GM12878 (cell line): Measurements from ENCODE around the gene PELI2. TPM values are rescaled to one million over a fixed set of nuclear protein-coding genes. Genes with fewer than 3 reads are reported as not detected.

Experiments used
- ATAC-seq: fragments of 200-7000 bp; cut with Tn5 transposase; 3 replicates; pipeline ENCODE4 v1.9.1; 2020; ENCODE audit warnings: mild to moderate bottlenecking, moderate library complexity
- BruUV-seq: library from RNA; stranded (reverse); fragments of 400-500 nt; replicated peaks from 2 replicates; lab custom pipeline; 2021; lab: Mats Ljungman, UMichigan
- CTCF ChIA-PET: fragments of 300-600 bp; sonication (Branson Sonifier 250); formaldehyde crosslinking; extraction: SDS; loops from one replicate; lab custom pipeline; 2021; ENCODE audit warnings: inconsistent platforms; lab: Yijun Ruan, JAX
- POLR2A ChIA-PET: fragments of 350-600 bp; formaldehyde crosslinking; extraction: SDS; loops from one replicate; lab custom pipeline; 2021; ENCODE audit warnings: inconsistent platforms; lab: Charles Lee
- RAD21 ChIA-PET: fragments of 300-600 bp; sonication (Branson Sonifier 250); formaldehyde crosslinking; loops from one replicate; lab custom pipeline; 2023; ENCODE audit warnings: antibody characterized with exemption; ENCODE audit not compliant: unreplicated experiment; lab: Charles Lee
- SMC1A ChIA-PET: fragments of 300-600 bp; sonication (Branson Sonifier 250); formaldehyde crosslinking; loops from one replicate; lab custom pipeline; 2023; ENCODE audit not compliant: unreplicated experiment, uncharacterized antibody; lab: Charles Lee
- DNase-seq: peaks from one replicate; pipeline ENCODE4 v3.0.0-alpha.2; 2011; ENCODE audit warnings: low read depth, low spot score
- FAIRE-seq: peaks from 3 replicates; lab custom pipeline; 2011; peaks lifted over from hg19 to GRCh38; lab: Jason Lieb, UNC
- H2AFZ ChIP-seq: 2 replicates; pipeline ENCODE4 v1.6.0; 2011; ENCODE audit warnings: low read depth, low read length, control low read depth; ENCODE audit not compliant: control insufficient read depth
- H3K27ac ChIP-seq: 2 replicates; pipeline ENCODE4 v1.5.1; 2011; ENCODE audit warnings: control low read depth; ENCODE audit not compliant: control insufficient read depth, insufficient read depth
- H3K27me3 ChIP-seq, 2 experiments: replicated peaks in 1 of 2; 2 replicates each; pipeline versions ENCODE4 v1.6.0 to v1.6.1; 2011; ENCODE audit warnings: low read length in 1 of 2; ENCODE audit not compliant: control insufficient read depth in 2 of 2, insufficient read depth in 2 of 2
- H3K36me3 ChIP-seq, 2 experiments: 2 replicates each; pipeline ENCODE4 v1.5.1; 2011; ENCODE audit warnings: low read length in 1 of 2; ENCODE audit not compliant: control insufficient read depth in 2 of 2, insufficient read depth in 2 of 2
- H3K4me1 ChIP-seq: 2 replicates; pipeline ENCODE4 v1.6.1; 2011; ENCODE audit warnings: mild to moderate bottlenecking, low read length, moderate library complexity, mixed read lengths; ENCODE audit not compliant: control insufficient read depth, insufficient read depth
- H3K4me2 ChIP-seq: 2 replicates; pipeline ENCODE4 v1.6.0; 2011; ENCODE audit warnings: control low read depth; ENCODE audit not compliant: control insufficient read depth, insufficient read depth
- H3K4me3 ChIP-seq: fragments of 200-600 bp; sonication (generic); 2 replicates; pipeline ENCODE4 v1.5.1; 2016
- H3K79me2 ChIP-seq: 2 replicates; pipeline ENCODE4 v1.6.0; 2011; ENCODE audit warnings: low read length; ENCODE audit not compliant: control insufficient read depth, insufficient read depth
- H3K9ac ChIP-seq: 2 replicates; pipeline ENCODE4 v1.8.0; 2011; ENCODE audit warnings: low read length, control low read depth, mixed read lengths; ENCODE audit not compliant: control insufficient read depth, insufficient read depth
- H3K9me3 ChIP-seq: replicated peaks from 3 replicates; pipeline ENCODE4 v1.5.1; 2011; ENCODE audit warnings: mild to moderate bottlenecking, low read length; ENCODE audit not compliant: control insufficient read depth, insufficient read depth
- H4K20me1 ChIP-seq: 2 replicates; pipeline ENCODE4 v1.6.0; 2011; ENCODE audit not compliant: control insufficient read depth, insufficient read depth
- CHD4 ChIP-seq: fragments of 200-600 bp; sonication (generic); IDR thresholded peaks from 2 replicates; pipeline ENCODE4 v1.6.1; 2016; ENCODE audit warnings: mild to moderate bottlenecking
- DPF2 ChIP-seq: fragments of 450-650 bp; IDR thresholded peaks from 2 replicates; pipeline ENCODE4 v1.6.1; 2017; ENCODE audit warnings: mild to moderate bottlenecking
- EGR1 ChIP-seq, 2 experiments: IDR thresholded peaks; 1 replicate in 1 of 2; 2 replicates in 1 of 2; pipeline ENCODE4 v1.6.1; 2011 to 2012; ENCODE audit warnings: low read depth in 2 of 2, low read length in 2 of 2, borderline replicate concordance in 1 of 2, mild to moderate bottlenecking in 1 of 2, moderate library complexity in 1 of 2
- FOS ChIP-seq: IDR thresholded peaks from 3 replicates; pipeline ENCODE4 v1.6.1; 2011; ENCODE audit warnings: borderline replicate concordance; ENCODE audit not compliant: insufficient read length; ENCODE audit errors: extremely low read depth
- HDAC6 ChIP-seq: fragments of 200-600 bp; sonication (generic); IDR thresholded peaks from one replicate; pipeline ENCODE4 v1.8.0; 2017; ENCODE audit warnings: antibody characterized with exemption; ENCODE audit not compliant: unreplicated experiment
- HSF1 ChIP-seq: fragments of 150-350 bp; IDR thresholded peaks from 2 replicates; pipeline ENCODE4 v1.6.1; 2014; ENCODE audit warnings: mild to moderate bottlenecking, low read depth, low read length
- NBN ChIP-seq: fragments of 450-650 bp; IDR thresholded peaks from 2 replicates; pipeline ENCODE4 v1.6.1; 2016
- NFIC ChIP-seq: IDR thresholded peaks from 2 replicates; pipeline ENCODE4 v1.6.1; 2012; ENCODE audit warnings: low read depth, mild to moderate bottlenecking, inconsistent platforms, low read length, moderate library complexity
- POLR2A ChIP-seq: IDR thresholded peaks from 2 replicates; pipeline ENCODE4 v1.6.1; 2011; ENCODE audit warnings: low read depth, mild to moderate bottlenecking, low read length
- RBBP5 ChIP-seq: fragments of 200-600 bp; sonication (generic); conservative IDR thresholded peaks from 2 replicates; pipeline ENCODE4 v1.6.1; 2016
- RUNX3 ChIP-seq: IDR thresholded peaks from 2 replicates; pipeline ENCODE4 v1.6.1; 2012; ENCODE audit warnings: low read length, inconsistent platforms
- SUZ12 ChIP-seq: fragments of 200-600 bp; sonication (generic); IDR thresholded peaks from one replicate; pipeline ENCODE4 v1.6.1; 2018; ENCODE audit warnings: antibody characterized with exemption, mild to moderate bottlenecking; ENCODE audit not compliant: unreplicated experiment
- WGBS: methylation state at CpG from one replicate; pipeline ENCODE4 v1.1.6; 2016; ENCODE audit warnings: low lambda C conversion rate; ENCODE audit not compliant: insufficient replicate concordance, insufficient coverage; ENCODE audit errors: missing lambda C conversion rate; 5-methylcytosine and 5-hydroxymethylcytosine counted together
- in situ Hi-C: fragments of 300-500 bp; cut with MboI; formaldehyde crosslinking; loops from 9 replicates; pipeline ENCODE4 v1.14.3; 2018; ENCODE audit warnings: mixed read lengths
- intact Hi-C: fragments of 100-400 bp; cut with micrococcal nuclease; formaldehyde crosslinking; loops from one replicate; pipeline ENCODE4 v1.14.2; 2022; ENCODE audit not compliant: unreplicated experiment
- polyA plus RNA-seq, 11 experiments: library from polyadenylated mRNA; depleted of rRNA in 4 of 11; unstranded in 6 of 11; stranded (reverse) in 5 of 11; fragments of >200 nt; fragmentation: Nextera tagmentation in 4 of 11; fragmentation: Illumina TruSeq in 1 of 11; extraction: Ambion mirVana in 4 of 11; extraction: Trizol in 1 of 11; gene quantifications; 1 replicate in 1 of 11; 2 replicates in 10 of 11; pipeline versions ENCODE4 v1.2.1 to v1.2.3, GENCODE V29; 2011 to 2016; ENCODE audit warnings: inconsistent platforms in 2 of 11, missing spikeins in 2 of 11, low read depth in 1 of 11
- total RNA-seq, 4 experiments: library from RNA; depleted of rRNA in 3 of 4; stranded (reverse); fragments of >200 nt in 3 of 4; fragmentation: Illumina TruSeq in 1 of 4; extraction: Trizol in 1 of 4; gene quantifications; 2 replicates each; pipeline versions ENCODE4 v1.2.1 to v1.2.3, GENCODE V29; 2013 to 2021

PELI2 gene
- total and polyA plus RNA-seq, 10 of the 15 experiments (the other 5 are each of a cell fraction or from before 2014, with no cell fraction given): under 0.01 to 0.10 (median 0.01) TPM; not detected in 3

GRCh38 chr14:56118611-56119181 lies 485 bp downstream of the PELI2 start:
- DNase-seq (no peak), FAIRE-seq (no peak), ATAC-seq (peak; percentile 56)
- in situ Hi-C loops: no loop called here
- no peaks in the 10 kb centered on the region for H3K36me3 ChIP-seq
- H3K4me1 ChIP-seq: peaks cover 4% of the 10 kb centered on the region; the same call in 1 of the 2 replicates
- POLR2A ChIA-PET: no interaction called here
- no peak overlapping the region for H3K9ac ChIP-seq
- SMC1A ChIA-PET: no interaction called here
- peaks cover 4 to 20% of the 10 kb centered on the region in 2 experiments; a peak in 3 of 4 replicates for H3K27me3 ChIP-seq
- H3K4me2 ChIP-seq: peak overlapping the region; percentile 55; the same call in 1 of the 2 replicates
- no peaks in the 10 kb centered on the region for H3K79me2 ChIP-seq
- H3K9me3 ChIP-seq: no peaks in the 10 kb centered on the region
- CTCF ChIA-PET: no interaction called here
- intact Hi-C loops: loop anchor here (10.0 kb wide), 1 partner anchor 924 kb away; the partner anchor contains the start of gene DLGAP5
- H2AFZ ChIP-seq: peak overlapping the region; percentile 39; the same call in 1 of the 2 replicates
- H3K4me3 ChIP-seq: peak overlapping the region; percentile 65
- BruUV-seq: no TSS peak
- 5% methylated on average over 32 of the region's 87 CpGs for WGBS
- no peak overlapping the region for H3K27ac ChIP-seq
- RAD21 ChIA-PET: no interaction called here
- no peaks in the 10 kb centered on the region for H4K20me1 ChIP-seq
- TF ChIP-seq SUZ12 (peak; percentile 93), NFIC (no peak), POLR2A (no peak), EGR1 (IDR thresholded peaks at IDR 0.05; ENCODE audit: borderline replicate concordance in 1 of 2, low read depth in 2 of 2, low read length in 2 of 2) (peak in 1 of 2 experiments; percentile 63; a peak in 1 of 3 replicates), RUNX3 (no peak), CHD4 (no peak), HDAC6 (peak; percentile 76), HSF1 (no peak), FOS (no peak), DPF2 (0 out of 2 replicates have a peak, but pooled peaks have one; percentile 3), RBBP5 (no peak), NBN (no peak)
